HepG2 (cell line): ENCODE data around the gene RAD54L2. TPM values are rescaled to one million over a fixed set of nuclear protein-coding genes. Genes with fewer than 3 reads are reported as not detected.
A peak's percentile ranks its signal among the peaks of the same experiment; 100 is the strongest.
"Not testable (repeated sequence)": the region's sequence is repeated elsewhere in the genome, so short reads cannot be mapped to it uniquely, and the experiment has no call there.

ENCODE experiments used
- ATAC-seq: fragments of 200-7000 bp; cut with Tn5 transposase; 3 replicates; pipeline ENCODE4 v1.9.1; 2020; ENCODE audit warnings: mild to moderate bottlenecking, moderate library complexity
- BruUV-seq: library from RNA; stranded (reverse); fragments of 400-500 nt; replicated peaks from 2 replicates; lab custom pipeline; 2021; lab: Mats Ljungman, UMichigan
- CTCF ChIA-PET: fragments of 300-600 bp; formaldehyde crosslinking; extraction: SDS; loops from one replicate; lab custom pipeline; 2021; ENCODE audit warnings: low total read pairs, inconsistent platforms, low intra/inter-chr PET ratio; lab: Yijun Ruan, JAX
- POLR2A ChIA-PET: fragments of 350-600 bp; sonication (Branson Sonifier 250); formaldehyde crosslinking; loops from one replicate; lab custom pipeline; 2020; ENCODE audit warnings: antibody characterized with exemption, inconsistent platforms; lab: Yijun Ruan, JAX
- DNase-seq: peaks from one replicate; pipeline ENCODE4 v3.0.0-alpha.2; 2015; ENCODE audit warnings: low spot score
- FAIRE-seq: peaks from 3 replicates; lab custom pipeline; 2011; peaks lifted over from hg19 to GRCh38; lab: Jason Lieb, UNC
- H2AFZ ChIP-seq: one replicate; pipeline ENCODE4 v1.6.1; 2011; ENCODE audit warnings: low read length, inconsistent platforms
- H3K27ac ChIP-seq: fragments of 300-600 bp; 3 replicates; pipeline ENCODE4 v1.8.0; 2011; ENCODE audit warnings: mixed run types, mild to moderate bottlenecking, mixed read lengths, low read length, inconsistent platforms; ENCODE audit not compliant: insufficient read depth; ENCODE audit errors: extremely low read length
- H3K27me3 ChIP-seq, 2 experiments: fragments of 200-600 bp in 1 of 2; 2 replicates in 1 of 2; 3 replicates in 1 of 2; pipeline versions ENCODE4 v1.6.0 to v1.8.0; 2011; ENCODE audit warnings: low read length in 2 of 2, mild to moderate bottlenecking in 2 of 2, moderate library complexity in 2 of 2, inconsistent platforms in 1 of 2; ENCODE audit not compliant: insufficient read depth in 2 of 2, control insufficient read depth in 1 of 2
- H3K36me3 ChIP-seq, 2 experiments: fragments of 200-600 bp in 1 of 2; replicated peaks in 1 of 2; 2 replicates in 1 of 2; 3 replicates in 1 of 2; pipeline versions ENCODE4 v1.5.1 to v1.8.0; 2011; ENCODE audit warnings: low read length in 2 of 2, inconsistent platforms in 1 of 2; ENCODE audit not compliant: insufficient read depth in 2 of 2, control insufficient read depth in 1 of 2
- H3K4me1 ChIP-seq: 2 replicates; pipeline ENCODE4 v1.5.1; 2012; ENCODE audit warnings: low read length, inconsistent platforms; ENCODE audit not compliant: insufficient read depth
- H3K4me2 ChIP-seq: 2 replicates; pipeline ENCODE4 v1.6.0; 2011; ENCODE audit warnings: low read depth, low read length, inconsistent platforms
- H3K4me3 ChIP-seq, 3 experiments: fragments of 200-600 bp in 1 of 3; sonication (generic), shearing (Covaris generic) in 1 of 3; replicated peaks in 1 of 3; 2 replicates each; pipeline ENCODE4 v1.5.1; 2011 to 2016; ENCODE audit warnings: low read length in 3 of 3, inconsistent platforms in 2 of 3, low read depth in 2 of 3, mild to moderate bottlenecking in 2 of 3, control low read depth in 1 of 3, mixed read lengths in 1 of 3; ENCODE audit not compliant: insufficient read depth in 1 of 3
- H3K79me2 ChIP-seq: one replicate; pipeline ENCODE4 v1.6.1; 2011; ENCODE audit warnings: low read length, inconsistent platforms; ENCODE audit not compliant: insufficient read depth
- H3K9ac ChIP-seq: 2 replicates; pipeline ENCODE4 v1.6.0; 2011; ENCODE audit warnings: mild to moderate bottlenecking, low read depth, low read length, inconsistent platforms; ENCODE audit not compliant: insufficient read depth
- H3K9me3 ChIP-seq: 2 replicates; pipeline ENCODE4 v1.5.1; 2012; ENCODE audit warnings: mild to moderate bottlenecking, low read length
- H4K20me1 ChIP-seq: 2 replicates; pipeline ENCODE4 v1.6.0; 2011; ENCODE audit warnings: inconsistent platforms, mild to moderate bottlenecking, low read length, moderate library complexity; ENCODE audit not compliant: insufficient read depth
- ADNP ChIP-seq: sonication (generic); formaldehyde crosslinking; IDR thresholded peaks from 2 replicates; pipeline ENCODE4 v1.4.0; 2020; ENCODE audit warnings: missing genetic modification reagents
- ATF7 ChIP-seq, 2 experiments: fragments of 450-650 bp in 1 of 2; sonication (generic) in 1 of 2; formaldehyde crosslinking in 1 of 2; IDR thresholded peaks; 2 replicates each; pipeline versions ENCODE4 v1.4.0 to v1.6.1; 2016 to 2020; ENCODE audit warnings: antibody characterized with exemption in 1 of 2, mild to moderate bottlenecking in 1 of 2, missing genetic modification reagents in 1 of 2
- FIP1L1 ChIP-seq: fragments of 200-400 bp; formaldehyde crosslinking; IDR thresholded peaks from 2 replicates; pipeline ENCODE4 v1.6.1; 2018; ENCODE audit warnings: low read depth, mild to moderate bottlenecking, low read length, moderate library complexity, borderline replicate concordance; ENCODE audit not compliant: insufficient read depth
- MED13 ChIP-seq: sonication (generic); formaldehyde crosslinking; IDR thresholded peaks from 2 replicates; pipeline ENCODE4 v1.5.0; 2020; ENCODE audit warnings: missing genetic modification reagents
- PRPF4 ChIP-seq: fragments of 200-400 bp; formaldehyde crosslinking; IDR thresholded peaks from 2 replicates; pipeline ENCODE4 v1.6.1; 2016; ENCODE audit warnings: low read length, low read depth; ENCODE audit not compliant: poor library complexity, severe bottlenecking
- ZBTB33 ChIP-seq: sonication (generic); formaldehyde crosslinking; IDR thresholded peaks from 2 replicates; pipeline ENCODE4 v1.4.0; 2020; ENCODE audit warnings: missing genetic modification reagents
- ZNF460 ChIP-seq: sonication (generic); formaldehyde crosslinking; IDR thresholded peaks from 2 replicates; pipeline ENCODE4 v1.5.1; 2020; ENCODE audit warnings: missing genetic modification reagents, mild to moderate bottlenecking, borderline replicate concordance
- ZNF768 ChIP-seq: sonication (generic); formaldehyde crosslinking; IDR thresholded peaks from 2 replicates; pipeline ENCODE4 v1.4.0; 2020; ENCODE audit warnings: missing genetic modification reagents
- whole genome bisulfite sequencing: methylation state at CpG from one replicate; pipeline ENCODE4 v1.1.6; 2017; ENCODE audit warnings: low lambda C conversion rate; 5-methylcytosine and 5-hydroxymethylcytosine counted together
- in situ Hi-C: cut with HindIII; loops from 2 replicates; pipeline ENCODE4 v1.10.0; 2017; ENCODE audit warnings: low pct_unique_long_range_greater_than_20kb; ENCODE audit not compliant: extremely low pct_ligation_motif_present
- intact Hi-C: fragments of 100-400 bp; cut with micrococcal nuclease; formaldehyde crosslinking; loops from one replicate; pipeline ENCODE4 v1.10.0; 2022; ENCODE audit not compliant: unreplicated experiment
- polyA plus RNA-seq, 8 experiments: library from polyadenylated mRNA; depleted of rRNA in 3 of 8; stranded (reverse) in 7 of 8; unstranded in 1 of 8; fragments of >200 nt; fragmentation: Illumina TruSeq in 4 of 8; extraction: Trizol in 4 of 8; gene quantifications; 2 replicates each; pipeline versions ENCODE4 v1.2.1 to v1.2.3, GENCODE V29; 2011 to 2016; ENCODE audit warnings: low read depth in 4 of 8, missing spikeins in 1 of 8, mixed read lengths in 1 of 8; ENCODE audit not compliant: insufficient read depth in 1 of 8
- total RNA-seq, 5 experiments: library from RNA; depleted of rRNA; stranded (reverse); fragments of >200 nt; fragmentation: Illumina TruSeq; extraction: Trizol; gene quantifications; 2 replicates each; pipeline ENCODE4 v1.2.3, GENCODE V29; 2016; ENCODE audit warnings: low read depth in 1 of 5

The RAD54L2 gene
- total and polyA plus RNA-seq, 2 of the 13 experiments (the other 11 are each of a cell fraction or from before 2014, with no cell fraction given), result 5.5 to 14.8 TPM

- FAIRE-seq, result no peak
- H3K4me3 ChIP-seq, result no peak overlapping the region
- no peak overlapping the region for H3K9ac ChIP-seq
- no peak overlapping the region for H2AFZ ChIP-seq
- ChIA-PET POLR2A (interaction anchor here (1.2 kb wide), 1 partner anchor 35 kb away, joined by 3 read pairs; the partner anchor contains the start of gene DCAF1), CTCF (no interaction called here)
- H3K27ac ChIP-seq, result no peak overlapping the region
- ATAC-seq, result no peak
- no peaks in the 10 kb centered on the region for H4K20me1 ChIP-seq
- H3K27me3 ChIP-seq, result peaks cover 0 to 9% of the 10 kb centered on the region in 2 experiments; a peak in 1 of 5 replicates
- TF ChIP-seq PRPF4 (no peak), MED13 (no peak), ADNP (CRISPR knock-in tag) (no peak), FIP1L1 (no peak), ATF7 (IDR thresholded peaks at IDR 0.05) (peak; percentile 63), ATF7 (CRISPR knock-in tag; IDR thresholded peaks at IDR 0.05) (no peak)
- H3K4me1 ChIP-seq, result peaks cover 24% of the 10 kb centered on the region
- WGBS, result 24% methylated on average over 7 of the region's 7 CpGs
- H3K4me2 ChIP-seq, result no peak overlapping the region
- peaks cover 21% of the 10 kb centered on the region for H3K79me2 ChIP-seq
- no TSS peak for BruUV-seq
- in situ Hi-C loops (no loop called here), intact Hi-C loops (no loop called here)
- DNase-seq, result no peak
- no peaks in the 10 kb centered on the region for H3K36me3 ChIP-seq
- no peaks in the 10 kb centered on the region for H3K9me3 ChIP-seq
Measured at GRCh38 chr3:51535146-51536019, 3.1 kb upstream of the RAD54L2 start.

- peak overlapping the region; percentile 96 for H3K4me2 ChIP-seq
- peaks cover 45% of the 10 kb centered on the region for H3K4me1 ChIP-seq
- in situ Hi-C loops, FAIRE-seq, BruUV-seq, H3K36me3 ChIP-seq, H3K27me3 ChIP-seq, H4K20me1 ChIP-seq, DNase-seq, ATAC-seq, CTCF ChIA-PET, H3K9me3 ChIP-seq: not testable (repeated sequence)
- peak overlapping the region; percentile 100 for H2AFZ ChIP-seq
- intact Hi-C loops, result loop anchor here (1.0 kb wide), 1 partner anchor 37 kb away; the partner anchor contains the start of gene DCAF1
- peak overlapping the region; percentile 56 for H3K27ac ChIP-seq
- peak overlapping the region; percentile 90 to 99 (median 95) for H3K4me3 ChIP-seq
- TF ChIP-seq ZNF768 (0 out of 2 replicates have a peak, but pooled peaks have one; percentile 20), ZNF460 (CRISPR knock-in tag) (peak; percentile 35; the same call in 1 of the 2 replicates), ZBTB33 (CRISPR knock-in tag) (peak; percentile 71; the same call in 1 of the 2 replicates)
- peaks cover 37% of the 10 kb centered on the region for H3K79me2 ChIP-seq
- WGBS, result 83% methylated on average over 16 of the region's 16 CpGs
- peak overlapping the region; percentile 95 for H3K9ac ChIP-seq
- POLR2A ChIA-PET, result interaction anchor here (1.0 to 3.2 kb wide), 2 partner anchors 10 to 38 kb away, joined by 3 to 27 read pairs; partner anchors contain the start of gene DCAF1
Measured at GRCh38 chr3:51537631-51538030, 888 bp upstream of the RAD54L2 start.
